SU-DHL-6 (cell line): Measurements from ENCODE around the gene PLIN1.

Source experiments
- H2AFZ ChIP-seq: fragments of 200-600 bp; sonication (generic); 2 replicates; pipeline ENCODE4 v1.6.1; 2014; ENCODE audit warnings: low read depth, mild to moderate bottlenecking, moderate library complexity, mixed read lengths, antibody characterized with exemption, low read length; ENCODE audit not compliant: severe bottlenecking
- H3F3A ChIP-seq: fragments of 200-600 bp; shearing (Covaris generic); 2 replicates; pipeline ENCODE4 v1.6.0; 2016; ENCODE audit warnings: antibody characterized with exemption, mild to moderate bottlenecking; ENCODE audit not compliant: insufficient read depth
- H3K27ac ChIP-seq: fragments of 200-600 bp; sonication (generic); 2 replicates; pipeline ENCODE4 v1.5.1; 2016; ENCODE audit warnings: low read depth, mild to moderate bottlenecking, low read length, moderate library complexity, mixed read lengths
- H3K27me3 ChIP-seq: fragments of 200-600 bp; sonication (generic), shearing (Covaris generic); 2 replicates; pipeline ENCODE4 v1.6.0; 2014; ENCODE audit warnings: mild to moderate bottlenecking, low read length
- H3K36me3 ChIP-seq: fragments of 200-600 bp; sonication (generic); 2 replicates; pipeline ENCODE4 v1.6.1; 2014; ENCODE audit warnings: mild to moderate bottlenecking, low read length, mixed read lengths
- H3K4me2 ChIP-seq: fragments of 300-600, 200-600 bp; shearing (Covaris generic), sonication (generic); 2 replicates; pipeline ENCODE4 v1.6.0; 2014; ENCODE audit warnings: low read length, low read depth, mild to moderate bottlenecking; ENCODE audit not compliant: poor library complexity, severe bottlenecking
- H3K4me3 ChIP-seq: fragments of 200-600 bp; sonication (generic); 2 replicates; pipeline ENCODE4 v1.5.1; 2014; ENCODE audit warnings: antibody characterized with exemption, low read length, mild to moderate bottlenecking, mixed read lengths; ENCODE audit not compliant: insufficient read depth, poor library complexity, severe bottlenecking
- H3K79me2 ChIP-seq: fragments of 200-600 bp; sonication (generic); 2 replicates; pipeline ENCODE4 v1.6.1; 2014; ENCODE audit warnings: mild to moderate bottlenecking, low read length, moderate library complexity; ENCODE audit not compliant: insufficient read depth
- H3K9ac ChIP-seq: fragments of 200-600 bp; sonication (generic); 2 replicates; pipeline ENCODE4 v1.7.0; 2014; ENCODE audit warnings: mild to moderate bottlenecking, low read length
- H3K9me2 ChIP-seq: fragments of 200-600 bp; sonication (generic); replicated peaks from 2 replicates; pipeline ENCODE4 v1.6.1; 2014; ENCODE audit warnings: low read length; ENCODE audit not compliant: insufficient read depth
- H3K9me3 ChIP-seq: fragments of 200-600 bp; sonication (generic); 2 replicates; pipeline ENCODE4 v1.6.1; 2014; ENCODE audit warnings: low read length, mixed read lengths; ENCODE audit not compliant: insufficient read depth
- H4K20me1 ChIP-seq: fragments of 200-600 bp; sonication (generic); 2 replicates; pipeline ENCODE4 v1.6.1; 2014; ENCODE audit warnings: low read depth, mild to moderate bottlenecking, antibody characterized with exemption, low read length, moderate library complexity, mixed read lengths
- CTCF ChIP-seq: fragments of 200-600 bp; sonication (generic); IDR thresholded peaks from one replicate; pipeline ENCODE4 v1.5.1; 2017; ENCODE audit warnings: antibody characterized with exemption, mild to moderate bottlenecking, low read length, moderate library complexity; ENCODE audit not compliant: insufficient read depth, poor library complexity, severe bottlenecking
- EZH2phosphoT487 ChIP-seq: fragments of 200-600 bp; sonication (generic), shearing (Covaris generic); conservative IDR thresholded peaks from 2 replicates; pipeline ENCODE4 v1.6.1; 2018; ENCODE audit warnings: mild to moderate bottlenecking, antibody characterized with exemption, low read length, moderate library complexity, mixed read lengths

PLIN1 gene

GRCh38 chr15:89630260-89630659 is 48.9 kb downstream of the PLIN1 start:
- Histone ChIP-seq H3K27me3 (no peaks in the 10 kb centered on the region), H3K9me2 (no peaks in the 10 kb centered on the region), H3K36me3 (no peaks in the 10 kb centered on the region), H4K20me1 (no peaks in the 10 kb centered on the region), H3K4me2 (no peak overlapping the region), H3K79me2 (no peaks in the 10 kb centered on the region), H3F3A (no peaks in the 10 kb centered on the region), H2AFZ (no peak overlapping the region), H3K27ac (no peak overlapping the region), H3K9me3 (no peaks in the 10 kb centered on the region), H3K4me3 (no peak overlapping the region), H3K9ac (no peak overlapping the region)
- no peak for TF ChIP-seq EZH2phosphoT487
- no peak for TF ChIP-seq CTCF

- H3F3A ChIP-seq = no peaks in the 10 kb centered on the region
- H3K27ac ChIP-seq = no peak overlapping the region
- no peak overlapping the region for H3K4me3 ChIP-seq
- no peaks in the 10 kb centered on the region for H4K20me1 ChIP-seq
- no peaks in the 10 kb centered on the region for H3K36me3 ChIP-seq
- no peaks in the 10 kb centered on the region for H3K9me2 ChIP-seq
- H3K79me2 ChIP-seq = no peaks in the 10 kb centered on the region
- H2AFZ ChIP-seq = no peak overlapping the region
- no peaks in the 10 kb centered on the region for H3K9me3 ChIP-seq
- TF ChIP-seq EZH2phosphoT487 (no peak), CTCF (no peak)
- H3K9ac ChIP-seq = no peak overlapping the region
- no peaks in the 10 kb centered on the region for H3K27me3 ChIP-seq
- H3K4me2 ChIP-seq = no peak overlapping the region
These were observed 49.3 kb downstream of the PLIN1 start for GRCh38 chr15:89629829-89630228.

GRCh38 chr15:89628806-89629715 is 50.1 kb downstream of the PLIN1 start:
- no peak overlapping the region for H2AFZ ChIP-seq
- H3K27ac ChIP-seq = no peak overlapping the region
- no peak overlapping the region for H3K4me3 ChIP-seq
- H3K27me3 ChIP-seq = no peaks in the 10 kb centered on the region
- H4K20me1 ChIP-seq = no peaks in the 10 kb centered on the region
- no peak overlapping the region for H3K9ac ChIP-seq
- no peaks in the 10 kb centered on the region for H3K36me3 ChIP-seq
- H3F3A ChIP-seq = no peaks in the 10 kb centered on the region
- H3K9me3 ChIP-seq = no peaks in the 10 kb centered on the region
- H3K9me2 ChIP-seq = no peaks in the 10 kb centered on the region
- no peak overlapping the region for H3K4me2 ChIP-seq
- TF ChIP-seq CTCF (no peak), EZH2phosphoT487 (no peak)
- no peaks in the 10 kb centered on the region for H3K79me2 ChIP-seq
